ENCODE data around the gene RNLS. TPM values are rescaled to one million over a fixed set of nuclear protein-coding genes. Genes with fewer than 3 reads are reported as not detected.

The RNLS gene
- total and polyA plus RNA-seq, 5 experiments from 2014 or later, result 2.2 to 3.8 (median 3.1) TPM

- Mint-ChIP-seq H3K4me3 (peak overlapping the region in 7 of 10 donors; percentile 3 to 31 (median 26)), H3K27me3 (no peaks in the 10 kb centered on the region), H3K4me1 (peaks cover 7 to 22% (median 16%) of the 10 kb centered on the region in 4 donors), H3K27ac (peak overlapping the region; percentile 32 to 87 (median 73)), H3K9me3 (peaks cover 0 to 5% (median 2%) of the 10 kb centered on the region in 9 donors), H3K36me3 (peaks cover 0 to 8% (median 0%) of the 10 kb centered on the region in 3 donors)
- POLR2A ChIA-PET, result interaction anchor here (1.5 to 9.0 kb wide), 2 partner anchors 37 to 521 kb away, joined by 3 to 163 read pairs; partner anchors contain the start of genes KLLN and PTEN
- no peak for ATAC-seq
- DNase-seq, result peak in 1 of 10 donors; percentile 11
Observed at GRCh38 chr10:88383276-88383675, 199.8 kb downstream of the RNLS start.

- DNase-seq (no peak), ATAC-seq (no peak)
- H3K4me1 Mint-ChIP-seq, result peaks cover 7 to 22% (median 16%) of the 10 kb centered on the region in 4 donors
- H3K27ac Mint-ChIP-seq, result peak overlapping the region in 7 of 10 donors; percentile 32 to 87 (median 82)
- H3K27me3 Mint-ChIP-seq, result no peaks in the 10 kb centered on the region
- POLR2A ChIA-PET, result interaction anchor here (0.9 to 9.0 kb wide), 3 partner anchors 9 to 520 kb away, joined by 3 to 163 read pairs (median 3); partner anchors contain the start of genes KLLN and PTEN
- peaks cover 0 to 5% (median 2%) of the 10 kb centered on the region in 9 donors for H3K9me3 Mint-ChIP-seq
- peaks cover 0 to 8% (median 0%) of the 10 kb centered on the region in 3 donors for H3K36me3 Mint-ChIP-seq
- peak overlapping the region in 2 of 10 donors; percentile 20 to 28 for H3K4me3 Mint-ChIP-seq
Observed at GRCh38 chr10:88382699-88383098, 200.4 kb downstream of the RNLS start.

GRCh38 chr10:88379575-88379974 is 203.5 kb downstream of the RNLS start:
- Mint-ChIP-seq H3K27ac (peak overlapping the region in 2 of 10 donors; percentile 8 to 71), H3K4me1 (peaks cover 12 to 28% (median 22%) of the 10 kb centered on the region in 4 donors), H3K4me3 (no peak overlapping the region), H3K27me3 (no peaks in the 10 kb centered on the region), H3K36me3 (peaks cover 0 to 8% (median 0%) of the 10 kb centered on the region in 3 donors), H3K9me3 (peaks cover 0 to 5% (median 2%) of the 10 kb centered on the region in 9 donors)
- POLR2A ChIA-PET, result no interaction called here
- no peak for ATAC-seq
- DNase-seq, result no peak

GRCh38 chr10:88377510-88377909 is 205.6 kb downstream of the RNLS start:
- ATAC-seq, result no peak
- POLR2A ChIA-PET, result interaction anchor here (0.6 to 1.8 kb wide), 3 partner anchors 8 to 520 kb away, joined by 3 to 4 read pairs (median 3); no protein-coding TSS in a partner anchor
- no peak for DNase-seq
- Mint-ChIP-seq H3K27ac (no peak overlapping the region), H3K4me1 (peaks cover 11 to 17% (median 15%) of the 10 kb centered on the region in 4 donors), H3K36me3 (peaks cover 0 to 3% (median 0%) of the 10 kb centered on the region in 3 donors), H3K4me3 (no peak overlapping the region), H3K27me3 (no peaks in the 10 kb centered on the region), H3K9me3 (peaks cover 0 to 2% (median 0%) of the 10 kb centered on the region in 9 donors)

GRCh38 chr10:88374392-88375175 is 208.5 kb downstream of the RNLS start:
- ATAC-seq (no peak), DNase-seq (no peak)
- peaks cover 11 to 17% (median 14%) of the 10 kb centered on the region in 4 donors for H3K4me1 Mint-ChIP-seq
- H3K9me3 Mint-ChIP-seq, result no peaks in the 10 kb centered on the region
- peaks cover 0 to 3% (median 0%) of the 10 kb centered on the region in 3 donors for H3K36me3 Mint-ChIP-seq
- H3K27me3 Mint-ChIP-seq, result no peaks in the 10 kb centered on the region
- H3K4me3 Mint-ChIP-seq, result peak overlapping the region in 2 of 10 donors; percentile 3 to 31
- POLR2A ChIA-PET, result no interaction called here
- H3K27ac Mint-ChIP-seq, result peak overlapping the region in 4 of 10 donors; percentile 3 to 32 (median 10)

GRCh38 chr10:88372881-88373592 is 210.1 kb downstream of the RNLS start:
- Mint-ChIP-seq H3K36me3 (peaks cover 0 to 3% (median 0%) of the 10 kb centered on the region in 3 donors), H3K9me3 (no peaks in the 10 kb centered on the region), H3K4me1 (peaks cover 11 to 17% (median 14%) of the 10 kb centered on the region in 4 donors), H3K4me3 (no peak overlapping the region), H3K27me3 (no peaks in the 10 kb centered on the region), H3K27ac (no peak overlapping the region)
- ATAC-seq (no peak), DNase-seq (no peak)
- POLR2A ChIA-PET, result interaction anchor here (0.7 to 2.0 kb wide), 2 partner anchors 9 to 13 kb away, joined by 3 to 5 read pairs; no protein-coding TSS in a partner anchor

- ATAC-seq, result no peak
Observed at GRCh38 chr10:88372051-88372715, 210.9 kb downstream of the RNLS start.

GRCh38 chr10:88370713-88371112 is 212.4 kb downstream of the RNLS start:
- Mint-ChIP-seq H3K36me3 (peaks cover 0 to 9% (median 0%) of the 10 kb centered on the region in 3 donors), H3K4me1 (peaks cover 10 to 15% (median 13%) of the 10 kb centered on the region in 4 donors), H3K4me3 (no peak overlapping the region), H3K9me3 (peaks cover 0 to 9% (median 0%) of the 10 kb centered on the region in 9 donors), H3K27ac (no peak overlapping the region), H3K27me3 (no peaks in the 10 kb centered on the region)
- no peak for ATAC-seq
- DNase-seq, result no peak
- POLR2A ChIA-PET, result interaction anchor here (0.7 kb wide), 1 partner anchor 40 kb away, joined by 3 read pairs; no protein-coding TSS in a partner anchor

More at GRCh38 chr10:88372051-88372715, 210.9 kb downstream of the RNLS start:
- no peak overlapping the region for H3K27ac Mint-ChIP-seq
- peaks cover 0 to 8% (median 0%) of the 10 kb centered on the region in 9 donors for H3K9me3 Mint-ChIP-seq
- peaks cover 0 to 8% (median 0%) of the 10 kb centered on the region in 3 donors for H3K36me3 Mint-ChIP-seq
- H3K27me3 Mint-ChIP-seq, result no peaks in the 10 kb centered on the region
- no peak overlapping the region for H3K4me3 Mint-ChIP-seq
- no peak for DNase-seq
- peaks cover 11 to 17% (median 14%) of the 10 kb centered on the region in 4 donors for H3K4me1 Mint-ChIP-seq
- POLR2A ChIA-PET, result interaction anchor here (2.0 kb wide), 1 partner anchor 14 kb away, joined by 5 read pairs; no protein-coding TSS in a partner anchor

GRCh38 chr10:88366772-88367171 is 216.3 kb downstream of the RNLS start:
- Mint-ChIP-seq H3K4me1 (peaks cover 0 to 1% (median 0%) of the 10 kb centered on the region in 4 donors), H3K27ac (peak overlapping the region in 1 of 10 donors; percentile 24), H3K27me3 (no peaks in the 10 kb centered on the region), H3K36me3 (peaks cover 0 to 6% (median 0%) of the 10 kb centered on the region in 3 donors), H3K4me3 (no peak overlapping the region), H3K9me3 (peaks cover 0 to 9% (median 0%) of the 10 kb centered on the region in 9 donors)
- POLR2A ChIA-PET, result no interaction called here
- DNase-seq, result no peak
- no peak for ATAC-seq

GRCh38 chr10:88361995-88362807 is 220.9 kb downstream of the RNLS start:
- POLR2A ChIA-PET, result no interaction called here
- ATAC-seq (no peak), DNase-seq (no peak)
- Mint-ChIP-seq H3K4me3 (no peak overlapping the region), H3K9me3 (peaks cover 0 to 2% (median 0%) of the 10 kb centered on the region in 9 donors), H3K27me3 (no peaks in the 10 kb centered on the region), H3K27ac (no peak overlapping the region), H3K36me3 (peaks cover 0 to 4% (median 0%) of the 10 kb centered on the region in 3 donors), H3K4me1 (peaks cover 0 to 1% (median 0%) of the 10 kb centered on the region in 4 donors)

- no peak overlapping the region for H3K4me3 Mint-ChIP-seq
- POLR2A ChIA-PET, result no interaction called here
- no peaks in the 10 kb centered on the region for H3K27me3 Mint-ChIP-seq
- H3K4me1 Mint-ChIP-seq, result peaks cover 0 to 1% (median 0%) of the 10 kb centered on the region in 4 donors
- no peak for DNase-seq
- H3K9me3 Mint-ChIP-seq, result no peaks in the 10 kb centered on the region
- peaks cover 0 to 3% (median 0%) of the 10 kb centered on the region in 3 donors for H3K36me3 Mint-ChIP-seq
- ATAC-seq, result no peak
- H3K27ac Mint-ChIP-seq, result peak overlapping the region in 1 of 10 donors; percentile 26
Observed at GRCh38 chr10:88361494-88361893, 221.6 kb downstream of the RNLS start.
